HEK293 (cell line): ENCODE results near the gene CTR9.

Experiments used
- CTCF ChIA-PET: fragments of 350-600 bp; formaldehyde crosslinking; extraction: SDS; loops from one replicate; lab custom pipeline; 2021; ENCODE audit warnings: antibody characterized with exemption; lab: Yijun Ruan, JAX
- POLR2A ChIA-PET: fragments of 300-600 bp; formaldehyde crosslinking; extraction: SDS; loops from one replicate; lab custom pipeline; 2020; ENCODE audit warnings: antibody characterized with exemption, inconsistent platforms; lab: Yijun Ruan, JAX
- H3K27ac ChIP-seq: fragments of 200-500 bp; sonication (Bioruptor generic); 2 replicates; pipeline ENCODE4 v1.5.1; 2014; ENCODE audit warnings: low read depth, low read length, control low read depth, inconsistent platforms; ENCODE audit errors: extremely low read depth
- H3K36me3 ChIP-seq, 2 experiments: fragments of 200-500 bp in 1 of 2; sonication (Bioruptor generic) in 1 of 2; 1 replicate in 1 of 2; 2 replicates in 1 of 2; pipeline ENCODE4 v1.5.1; 2014 to 2017; ENCODE audit warnings: inconsistent platforms in 2 of 2, low read length in 2 of 2; ENCODE audit not compliant: control insufficient read depth in 2 of 2, insufficient read depth in 1 of 2
- H3K4me1 ChIP-seq: fragments of 200-500 bp; sonication (Bioruptor generic); 2 replicates; pipeline ENCODE4 v1.5.1; 2014; ENCODE audit warnings: mild to moderate bottlenecking, low read length, inconsistent platforms; ENCODE audit not compliant: control insufficient read depth, insufficient read depth
- H3K4me3 ChIP-seq: 2 replicates; pipeline ENCODE4 v1.5.1; 2011; ENCODE audit warnings: low read depth, mild to moderate bottlenecking, control low read depth, low read length, moderate library complexity
- H3K9me3 ChIP-seq: fragments of 200-500 bp; sonication (Bioruptor generic); 2 replicates; pipeline ENCODE4 v1.5.1; 2014; ENCODE audit warnings: low read depth, low read length, inconsistent platforms; ENCODE audit not compliant: control insufficient read depth, insufficient read depth
- ATF2 ChIP-seq: fragments of 450-650 bp; formaldehyde crosslinking; IDR thresholded peaks from 2 replicates; pipeline ENCODE4 v1.5.1; 2016; ENCODE audit warnings: missing biosample characterization, missing genetic modification characterization, low read depth
- EGR2 ChIP-seq: fragments of 450-650 bp; formaldehyde crosslinking; IDR thresholded peaks from 2 replicates; pipeline ENCODE4 v1.5.1; 2016; ENCODE audit warnings: low read depth, missing biosample characterization, missing genetic modification characterization
- HOXD13 ChIP-seq: sonication (generic); formaldehyde crosslinking; IDR thresholded peaks from 2 replicates; pipeline ENCODE4 v1.8.0; 2022; ENCODE audit warnings: missing genetic modification reagents, borderline replicate concordance
- KLF8 ChIP-seq: fragments of 450-650 bp; formaldehyde crosslinking; IDR thresholded peaks from 2 replicates; pipeline ENCODE4 v1.5.1; 2016; ENCODE audit warnings: missing biosample characterization, missing genetic modification characterization
- MZF1 ChIP-seq: fragments of 450-650 bp; formaldehyde crosslinking; IDR thresholded peaks from 2 replicates; pipeline ENCODE4 v1.5.1; 2017; ENCODE audit warnings: missing biosample characterization, missing genetic modification characterization, borderline replicate concordance
- PBX3 ChIP-seq: sonication (generic); formaldehyde crosslinking; IDR thresholded peaks from 2 replicates; pipeline ENCODE4 v1.8.1; 2022; ENCODE audit warnings: mild to moderate bottlenecking, moderate library complexity, missing genetic modification reagents
- PRDM6 ChIP-seq: fragments of 450-650 bp; formaldehyde crosslinking; IDR thresholded peaks from 2 replicates; pipeline ENCODE4 v1.5.1; 2017; ENCODE audit warnings: missing biosample characterization, missing genetic modification characterization
- REST ChIP-seq: fragments of 450-650 bp; formaldehyde crosslinking; IDR thresholded peaks from 2 replicates; pipeline ENCODE4 v1.5.1; 2016; ENCODE audit warnings: missing biosample characterization, missing genetic modification characterization
- SCRT2 ChIP-seq: fragments of 450-650 bp; formaldehyde crosslinking; IDR thresholded peaks from 2 replicates; pipeline ENCODE4 v1.5.1; 2016; ENCODE audit warnings: missing biosample characterization, missing genetic modification characterization
- YY2 ChIP-seq: fragments of 450-650 bp; formaldehyde crosslinking; IDR thresholded peaks from 2 replicates; pipeline ENCODE4 v1.5.1; 2016; ENCODE audit warnings: missing biosample characterization, missing genetic modification characterization
- ZBTB10 ChIP-seq: fragments of 450-650 bp; formaldehyde crosslinking; IDR thresholded peaks from 2 replicates; pipeline ENCODE4 v1.5.1; 2016; ENCODE audit warnings: missing biosample characterization, missing genetic modification characterization
- ZBTB21 ChIP-seq: fragments of 450-650 bp; formaldehyde crosslinking; IDR thresholded peaks from 2 replicates; pipeline ENCODE4 v1.5.1; 2017; ENCODE audit warnings: missing biosample characterization, missing genetic modification characterization
- ZFHX2 ChIP-seq: fragments of 450-650 bp; formaldehyde crosslinking; conservative IDR thresholded peaks from 2 replicates; pipeline ENCODE4 v1.5.1; 2016; ENCODE audit warnings: missing biosample characterization, missing genetic modification characterization
- ZNF133 ChIP-seq: fragments of 450-650 bp; formaldehyde crosslinking; IDR thresholded peaks from 2 replicates; pipeline ENCODE4 v1.5.1; 2016; ENCODE audit warnings: missing biosample characterization, missing genetic modification characterization
- ZNF214 ChIP-seq: fragments of 450-650 bp; formaldehyde crosslinking; IDR thresholded peaks from 2 replicates; pipeline ENCODE4 v1.5.1; 2017; ENCODE audit warnings: missing biosample characterization, mild to moderate bottlenecking, missing genetic modification characterization, borderline replicate concordance
- ZNF366 ChIP-seq: fragments of 450-650 bp; formaldehyde crosslinking; conservative IDR thresholded peaks from 2 replicates; pipeline ENCODE4 v1.5.1; 2016; ENCODE audit warnings: missing biosample characterization, missing genetic modification characterization
- ZNF426 ChIP-seq: fragments of 450-650 bp; formaldehyde crosslinking; IDR thresholded peaks from 2 replicates; pipeline ENCODE4 v1.5.1; 2017; ENCODE audit warnings: missing biosample characterization, missing genetic modification characterization, mild to moderate bottlenecking, inconsistent platforms, moderate library complexity
- ZNF585B ChIP-seq: fragments of 450-650 bp; formaldehyde crosslinking; IDR thresholded peaks from 2 replicates; pipeline ENCODE4 v1.5.1; 2016; ENCODE audit warnings: missing biosample characterization, missing genetic modification characterization
- ZNF610 ChIP-seq: fragments of 450-650 bp; formaldehyde crosslinking; IDR thresholded peaks from 2 replicates; pipeline ENCODE4 v1.5.1; 2016; ENCODE audit warnings: missing biosample characterization, missing genetic modification characterization, borderline replicate concordance
- ZNF621 ChIP-seq: fragments of 450-650 bp; formaldehyde crosslinking; IDR thresholded peaks from 2 replicates; pipeline ENCODE4 v1.5.1; 2017; ENCODE audit warnings: missing biosample characterization, missing genetic modification characterization
- ZNF670 ChIP-seq: fragments of 450-650 bp; formaldehyde crosslinking; IDR thresholded peaks from 2 replicates; pipeline ENCODE4 v1.5.1; 2016; ENCODE audit warnings: missing biosample characterization, missing genetic modification characterization, low read depth
- ZNF747 ChIP-seq: fragments of 450-650 bp; formaldehyde crosslinking; IDR thresholded peaks from 2 replicates; pipeline ENCODE4 v1.5.1; 2016; ENCODE audit warnings: missing biosample characterization, missing genetic modification characterization

CTR9 gene

GRCh38 chr11:10701982-10702381 lies 49.1 kb upstream of the CTR9 start (continued):
- TF ChIP-seq REST (tag by site-specific recombination) (no peak), ZNF610 (tag by site-specific recombination) (no peak), HOXD13 (no peak), SCRT2 (no peak)
- TF ChIP-seq, all 188 proteins: peak for 0

GRCh38 chr11:10708131-10708530 lies 42.9 kb upstream of the CTR9 start:
- no peak overlapping the region for H3K4me3 ChIP-seq
- no peaks in the 10 kb centered on the region for H3K36me3 ChIP-seq
- TF ChIP-seq EGR2 (tag by site-specific recombination) = peak; percentile 95
- peak; percentile 83 for TF ChIP-seq ZFHX2
- TF ChIP-seq ZBTB10 (tag by site-specific recombination) = no peak
- no peak for TF ChIP-seq HOXD13
- TF ChIP-seq ZNF621 (tag by site-specific recombination) = no peak
- TF ChIP-seq MZF1 (tag by site-specific recombination) = no peak
- no peaks in the 10 kb centered on the region for H3K4me1 ChIP-seq
- H3K9me3 ChIP-seq = no peaks in the 10 kb centered on the region
- CTCF ChIA-PET = interaction anchor here (0.5 to 1.2 kb wide), 4 partner anchors 27 to 317 kb away, joined by 3 to 4 read pairs (median 3); no protein-coding TSS in a partner anchor
- POLR2A ChIA-PET = no interaction called here
- no peak overlapping the region for H3K27ac ChIP-seq

GRCh38 chr11:10709299-10710086 lies 41.6 kb upstream of the CTR9 start:
- POLR2A ChIA-PET = interaction anchor here (1.4 kb wide), 1 partner anchor 18 kb away, joined by 4 read pairs; no protein-coding TSS in a partner anchor
- Histone ChIP-seq H3K4me1 (no peaks in the 10 kb centered on the region), H3K36me3 (no peaks in the 10 kb centered on the region), H3K9me3 (no peaks in the 10 kb centered on the region), H3K4me3 (no peak overlapping the region), H3K27ac (no peak overlapping the region)
- CTCF ChIA-PET = interaction anchor here (1.4 kb wide), 1 partner anchor 169 kb away, joined by 4 read pairs; the partner anchor contains the start of gene RNF141
- TF ChIP-seq ATF2 (no peak), PRDM6 (tag by site-specific recombination) (no peak), ZBTB21 (tag by site-specific recombination) (no peak), ZNF670 (no peak), ZNF585B (no peak), ZNF133 (tag by site-specific recombination) (no peak), ZNF426 (no peak), ZNF747 (tag by site-specific recombination) (no peak), KLF8 (tag by site-specific recombination) (no peak), ZNF214 (tag by site-specific recombination) (no peak), YY2 (tag by site-specific recombination) (no peak), PBX3 (no peak), ZNF366 (no peak)
